Measurements from ENCODE around the gene TNIK.

Gene TNIK

GRCh38 chr3:171346582-171347300, 113.5 kb downstream of the TNIK start:
- DNase-seq (ENCODE audit: low read depth): peak; percentile 58

GRCh38 chr3:171346019-171346418, 114.2 kb downstream of the TNIK start:
- DNase-seq (ENCODE audit: low read depth): no peak
- no peak for TF ChIP-seq CTCF (conservative IDR thresholded peaks at IDR 0.05; ENCODE audit: low read depth, low read length)
- no peak overlapping the region for H3K4me3 ChIP-seq (ENCODE audit: low read depth, low read length)

More at GRCh38 chr3:171346582-171347300, 113.5 kb downstream of the TNIK start:
- no peak for TF ChIP-seq CTCF (conservative IDR thresholded peaks at IDR 0.05; ENCODE audit: low read depth, low read length)
- H3K4me3 ChIP-seq (ENCODE audit: low read depth, low read length): no peak overlapping the region

GRCh38 chr3:171345107-171345843, 114.9 kb downstream of the TNIK start:
- DNase-seq (ENCODE audit: low read depth): no peak
- no peak overlapping the region for H3K4me3 ChIP-seq (ENCODE audit: low read depth, low read length)
- no peak for TF ChIP-seq CTCF (conservative IDR thresholded peaks at IDR 0.05; ENCODE audit: low read depth, low read length)

- no peak for DNase-seq (ENCODE audit: low read depth)
- H3K4me3 ChIP-seq (ENCODE audit: low read depth, low read length): no peak overlapping the region
- TF ChIP-seq CTCF (conservative IDR thresholded peaks at IDR 0.05; ENCODE audit: low read depth, low read length): no peak
Measured at GRCh38 chr3:171343693-171344092, 116.5 kb downstream of the TNIK start.

GRCh38 chr3:171342783-171343420, 117.3 kb downstream of the TNIK start:
- no peak overlapping the region for H3K4me3 ChIP-seq (ENCODE audit: low read depth, low read length)
- TF ChIP-seq CTCF (conservative IDR thresholded peaks at IDR 0.05; ENCODE audit: low read depth, low read length): no peak
- DNase-seq (ENCODE audit: low read depth): no peak

- TF ChIP-seq CTCF (conservative IDR thresholded peaks at IDR 0.05; ENCODE audit: low read depth, low read length): no peak
- H3K4me3 ChIP-seq (ENCODE audit: low read depth, low read length): no peak overlapping the region
- DNase-seq (ENCODE audit: low read depth): no peak
Measured at GRCh38 chr3:171342200-171342599, 118.0 kb downstream of the TNIK start.

All from choroid plexus epithelial cell (primary cell).